ENCODE results near the gene TBC1D2B. TPM values are rescaled to one million over a fixed set of nuclear protein-coding genes. Genes with fewer than 3 reads are reported as not detected.
A peak's percentile ranks its signal among the peaks of the same experiment; 100 is the strongest.

Gene TBC1D2B
- total RNA-seq, 1 donor from 2014 or later: 11.7 TPM

GRCh38 chr15:78004919-78005634 is 72.4 kb downstream of the TBC1D2B start:
- peak overlapping the region; percentile 53 for H3K27ac ChIP-seq (replicated peaks)
- intact Hi-C loops (cut with micrococcal nuclease): loop anchor here (10.0 kb wide), 1 partner anchor 100 kb away; no protein-coding TSS in a partner anchor
- no peaks in the 10 kb centered on the region for H3K9me3 ChIP-seq (replicated peaks)
- peaks cover 47% of the 10 kb centered on the region for H3K36me3 ChIP-seq
- no peak overlapping the region for H3K4me3 ChIP-seq
- peak; percentile 83 for DNase-seq
- H3K4me1 ChIP-seq: peaks cover 56% of the 10 kb centered on the region
- peak; percentile 41 for TF ChIP-seq CTCF (IDR thresholded peaks at IDR 0.05; ENCODE audit: borderline replicate concordance)
- no peaks in the 10 kb centered on the region for H3K27me3 ChIP-seq (ENCODE audit: low read depth)

- no peaks in the 10 kb centered on the region for H3K27me3 ChIP-seq (ENCODE audit: low read depth)
- no peak for DNase-seq
- H3K4me3 ChIP-seq: no peak overlapping the region
- H3K36me3 ChIP-seq: peaks cover 52% of the 10 kb centered on the region
- no peaks in the 10 kb centered on the region for H3K9me3 ChIP-seq (replicated peaks)
- no peak for TF ChIP-seq CTCF (IDR thresholded peaks at IDR 0.05; ENCODE audit: borderline replicate concordance)
- H3K4me1 ChIP-seq: peaks cover 63% of the 10 kb centered on the region
- H3K27ac ChIP-seq (replicated peaks): peak overlapping the region; percentile 53
- intact Hi-C loops (cut with micrococcal nuclease): loop anchor here (10.0 kb wide), 1 partner anchor 101 kb away; no protein-coding TSS in a partner anchor
Observed at GRCh38 chr15:78004222-78004727, 73.2 kb downstream of the TBC1D2B start.

GRCh38 chr15:78003539-78004008 is 73.9 kb downstream of the TBC1D2B start:
- Histone ChIP-seq H3K4me3 (no peak overlapping the region), H3K36me3 (peaks cover 45% of the 10 kb centered on the region), H3K4me1 (peaks cover 63% of the 10 kb centered on the region), H3K27me3 (ENCODE audit: low read depth) (no peaks in the 10 kb centered on the region), H3K27ac (replicated peaks) (no peak overlapping the region), H3K9me3 (replicated peaks) (no peaks in the 10 kb centered on the region)
- TF ChIP-seq CTCF (IDR thresholded peaks at IDR 0.05; ENCODE audit: borderline replicate concordance): no peak
- no peak for DNase-seq
- intact Hi-C loops (cut with micrococcal nuclease): loop anchor here (10.0 kb wide), 1 partner anchor 101 kb away; no protein-coding TSS in a partner anchor

- Histone ChIP-seq H3K36me3 (peaks cover 45% of the 10 kb centered on the region), H3K27me3 (ENCODE audit: low read depth) (no peaks in the 10 kb centered on the region), H3K4me1 (peaks cover 57% of the 10 kb centered on the region), H3K4me3 (no peak overlapping the region), H3K27ac (replicated peaks) (no peak overlapping the region), H3K9me3 (replicated peaks) (no peaks in the 10 kb centered on the region)
- intact Hi-C loops (cut with micrococcal nuclease): loop anchor here (10.0 kb wide), 1 partner anchor 102 kb away; no protein-coding TSS in a partner anchor
- no peak for DNase-seq
- TF ChIP-seq CTCF (IDR thresholded peaks at IDR 0.05; ENCODE audit: borderline replicate concordance): no peak
Observed at GRCh38 chr15:78002996-78003395, 74.5 kb downstream of the TBC1D2B start.

- H3K36me3 ChIP-seq: peaks cover 54% of the 10 kb centered on the region
- no peaks in the 10 kb centered on the region for H3K9me3 ChIP-seq (replicated peaks)
- no peak overlapping the region for H3K4me3 ChIP-seq
- H3K27ac ChIP-seq (replicated peaks): no peak overlapping the region
- TF ChIP-seq CTCF (IDR thresholded peaks at IDR 0.05; ENCODE audit: borderline replicate concordance): no peak
- H3K4me1 ChIP-seq: peaks cover 52% of the 10 kb centered on the region
- H3K27me3 ChIP-seq (ENCODE audit: low read depth): no peaks in the 10 kb centered on the region
- DNase-seq: no peak
- intact Hi-C loops (cut with micrococcal nuclease): loop anchor here (10.0 kb wide), 1 partner anchor 103 kb away; no protein-coding TSS in a partner anchor
Observed at GRCh38 chr15:78001656-78002055, 75.9 kb downstream of the TBC1D2B start.
